NCI-H226 (cell line): ENCODE data around the gene S100P.

Source experiments
- DNase-seq: peaks from one replicate; pipeline ENCODE4 v3.0.0-alpha.2; 2015

Gene S100P

DNA sequence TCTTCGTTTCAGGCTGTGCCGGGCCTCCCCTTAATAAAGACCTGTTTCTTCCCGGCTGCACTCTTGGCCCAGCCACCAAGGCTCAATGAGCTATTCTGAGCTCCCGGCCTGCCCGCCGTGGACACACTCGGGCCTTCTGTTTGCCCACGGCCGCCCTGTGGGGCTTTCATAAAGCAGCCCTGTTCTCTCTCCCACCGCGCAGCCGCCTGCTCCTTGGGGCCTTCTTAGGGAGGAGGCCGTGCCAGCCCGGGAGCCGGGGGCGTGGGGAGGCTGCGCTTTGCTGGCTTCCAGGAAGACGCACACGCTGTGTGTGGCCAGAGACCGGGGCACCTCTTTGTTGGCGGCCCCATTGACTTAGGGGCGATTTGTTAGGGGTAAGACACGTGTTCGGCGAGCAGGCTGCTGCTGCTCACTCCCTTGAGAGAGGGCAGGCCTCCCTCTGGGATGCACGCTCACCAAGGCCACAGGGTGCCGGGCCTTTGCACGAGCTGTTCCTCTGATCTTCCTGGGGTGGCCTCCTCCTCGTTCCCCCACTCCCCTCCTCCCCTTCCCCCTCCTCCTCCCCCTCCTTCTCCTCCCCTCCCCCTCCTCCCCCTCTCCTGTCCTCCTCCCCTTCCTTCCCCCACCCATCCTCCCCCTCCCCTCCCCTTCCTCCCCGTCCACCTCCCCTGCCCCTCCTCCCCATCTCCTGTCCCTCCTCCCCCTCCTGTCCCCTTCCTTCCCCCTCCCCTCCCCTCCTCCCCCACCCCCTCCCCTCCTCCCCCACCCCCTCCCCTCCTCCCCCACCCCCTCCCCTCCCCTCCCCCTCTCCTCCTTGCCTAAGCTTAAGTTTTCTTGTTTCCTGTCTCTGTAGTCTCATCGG lies 33.6 kb downstream of the S100P start:
- no peak for DNase-seq

DNA sequence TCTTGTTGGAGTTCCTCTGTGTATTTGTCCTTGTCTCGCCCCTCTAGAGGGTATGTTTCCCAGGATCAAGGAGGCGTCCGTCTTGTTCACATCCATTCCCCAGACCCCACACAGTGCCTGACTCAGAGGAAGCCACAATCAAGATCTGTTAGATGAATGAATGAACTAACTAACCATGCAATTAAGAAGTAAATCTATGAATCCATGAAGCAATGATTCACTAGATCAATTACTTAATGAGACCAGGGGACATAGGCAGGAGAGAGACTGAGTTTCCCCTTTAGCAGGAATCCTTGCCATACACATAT lies 34.2 kb downstream of the S100P start:
- DNase-seq, result no peak

DNA sequence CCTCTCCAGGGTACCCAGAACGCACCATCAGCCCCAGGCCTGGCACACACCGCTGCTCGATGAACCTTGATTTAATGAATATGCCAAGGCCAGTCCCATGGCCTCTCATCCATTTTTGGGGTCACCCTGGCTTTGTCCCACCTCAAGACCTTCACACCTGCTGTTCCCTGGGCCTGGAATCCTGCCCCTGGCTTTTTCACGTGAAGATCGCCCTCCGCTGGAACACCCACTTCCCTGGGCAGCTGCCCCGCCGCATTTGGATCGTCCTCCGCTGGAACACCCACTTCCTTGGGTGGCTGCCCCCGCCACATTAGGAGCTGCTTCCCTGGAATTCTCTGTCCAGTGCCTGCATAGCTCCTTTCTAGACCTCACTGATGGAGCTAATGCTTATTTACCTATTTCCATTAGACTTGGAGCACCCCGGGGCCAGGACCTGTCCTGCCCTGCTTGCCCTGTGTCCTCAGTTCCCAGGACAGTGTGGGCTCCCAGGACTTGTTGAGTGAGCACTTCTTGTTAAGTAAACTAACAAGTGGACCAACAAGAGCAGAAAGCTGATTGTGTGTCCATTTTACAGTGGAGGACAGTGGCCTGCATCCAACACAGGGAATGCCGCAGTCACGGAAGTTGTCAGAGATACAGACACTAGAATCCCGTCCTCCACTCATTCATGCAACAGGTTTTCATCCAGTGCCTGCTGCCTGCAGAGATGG lies 34.8 kb downstream of the S100P start:
- no peak for DNase-seq

DNA sequence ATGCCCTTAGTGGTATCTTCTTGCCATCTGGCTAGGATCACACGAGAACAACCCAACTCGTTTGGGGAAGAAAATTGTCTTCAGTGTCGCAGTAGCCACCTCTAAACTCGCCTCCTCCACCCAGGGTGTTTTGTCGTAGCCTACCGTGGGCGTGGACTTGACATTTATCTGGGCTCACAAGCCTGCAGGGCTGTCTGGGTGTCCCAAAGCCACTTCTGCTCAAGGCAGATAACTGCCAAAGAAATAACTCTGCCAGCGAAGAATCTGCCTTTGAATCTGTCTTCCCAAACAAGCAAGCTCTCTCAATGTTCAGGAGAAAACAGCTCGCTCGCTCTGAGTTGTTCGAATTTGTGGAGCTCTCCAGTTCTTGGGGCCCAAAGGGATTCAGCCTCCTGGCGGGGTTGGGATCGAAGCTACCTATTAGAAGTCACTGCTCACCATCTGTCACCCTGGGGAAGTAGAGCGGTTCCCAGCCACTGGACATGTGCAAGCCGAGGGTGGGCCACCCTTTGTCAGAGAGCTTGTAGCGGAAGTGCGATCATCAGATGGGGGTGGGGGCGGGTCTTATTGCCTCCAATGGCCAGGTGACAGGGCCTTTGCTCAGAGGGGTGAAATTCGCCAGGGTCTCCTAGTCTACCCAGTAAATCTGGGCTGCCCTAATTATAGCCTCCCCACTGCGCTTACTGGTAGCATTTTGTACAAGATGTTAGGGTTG lies 37.1 kb downstream of the S100P start:
- no peak for DNase-seq

DNA sequence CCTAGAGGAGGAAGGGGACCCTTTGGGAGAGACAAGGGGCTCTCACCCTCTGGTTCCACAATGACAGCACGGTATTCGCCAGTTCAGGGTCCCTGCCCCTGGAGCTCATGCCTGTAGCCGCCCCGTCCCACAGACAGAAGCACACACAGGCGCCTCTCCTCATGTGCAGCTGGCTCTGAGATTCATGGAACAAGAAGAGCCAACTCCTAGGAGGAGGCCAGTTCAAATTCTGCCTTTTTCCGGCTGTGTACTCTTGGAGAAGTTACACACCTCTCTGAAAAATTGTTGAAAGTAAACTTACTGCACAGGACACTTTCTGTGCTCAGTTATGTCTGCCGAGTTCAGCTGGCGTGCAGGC lies 37.6 kb downstream of the S100P start:
- DNase-seq, result no peak

DNA sequence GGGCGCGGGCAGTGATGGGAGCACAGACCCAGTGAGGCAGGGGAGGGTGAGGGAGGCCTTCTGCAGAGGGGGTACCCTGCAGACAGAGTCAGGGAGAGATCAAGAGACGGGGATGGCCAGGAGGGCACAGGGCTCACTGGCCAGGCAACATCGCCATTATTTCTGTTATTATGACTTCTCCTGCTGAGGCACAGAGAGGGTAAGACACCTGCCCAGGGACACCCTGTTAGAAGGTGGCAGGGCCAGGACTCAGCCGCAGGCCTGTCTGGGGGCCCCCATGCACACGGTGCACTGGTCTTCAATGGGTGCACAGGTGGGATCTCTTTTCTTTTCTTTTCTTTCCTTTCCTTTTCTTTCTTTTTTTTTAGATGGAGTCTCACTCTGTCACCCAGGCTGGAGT lies 38.1 kb downstream of the S100P start:
- no peak for DNase-seq

DNA sequence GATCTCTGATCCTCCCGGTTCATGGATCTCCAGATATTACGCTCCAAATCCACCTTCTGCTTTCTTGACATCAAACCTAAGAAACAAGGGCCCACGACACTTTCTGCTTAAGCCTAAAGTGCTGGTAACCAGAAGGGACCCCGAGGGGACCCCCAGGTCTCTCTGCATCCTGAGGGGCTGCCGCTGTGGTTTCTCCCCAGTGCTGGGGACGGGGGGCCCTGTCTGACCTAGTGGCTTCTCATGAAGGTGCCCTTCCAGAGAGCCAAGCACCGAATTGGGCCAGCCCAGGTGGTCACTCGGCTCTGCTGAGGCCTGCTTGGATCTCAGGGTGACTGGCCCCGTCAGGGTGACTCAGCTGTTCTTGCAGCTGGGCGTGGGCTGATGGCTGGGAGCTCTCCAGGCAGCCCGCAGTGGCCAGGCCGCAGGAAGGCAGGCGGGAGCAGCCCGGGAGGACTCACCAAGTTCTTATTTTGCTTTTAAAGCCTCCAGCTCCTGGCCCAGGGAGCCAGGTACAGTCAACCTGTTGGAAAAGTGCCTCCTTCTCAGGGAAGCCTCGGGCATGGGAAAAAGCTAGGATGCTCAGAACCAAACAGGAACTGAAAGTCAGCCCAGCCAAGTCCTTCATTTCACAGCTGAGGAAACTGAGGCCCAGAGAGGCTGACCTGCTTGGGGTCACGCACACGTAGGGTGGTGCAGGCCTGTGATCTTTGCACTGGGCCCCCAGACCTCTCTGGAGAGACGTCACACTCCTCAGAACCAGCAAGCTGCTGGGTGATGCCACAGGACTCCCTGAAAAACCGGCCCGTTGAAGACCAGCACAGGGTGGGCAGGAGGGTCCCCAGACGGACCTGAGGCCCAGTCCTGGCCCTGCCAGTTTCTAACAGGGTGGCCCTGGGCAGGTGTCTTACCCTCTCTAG lies 39.0 kb downstream of the S100P start:
- DNase-seq, result peak; percentile 66

DNA sequence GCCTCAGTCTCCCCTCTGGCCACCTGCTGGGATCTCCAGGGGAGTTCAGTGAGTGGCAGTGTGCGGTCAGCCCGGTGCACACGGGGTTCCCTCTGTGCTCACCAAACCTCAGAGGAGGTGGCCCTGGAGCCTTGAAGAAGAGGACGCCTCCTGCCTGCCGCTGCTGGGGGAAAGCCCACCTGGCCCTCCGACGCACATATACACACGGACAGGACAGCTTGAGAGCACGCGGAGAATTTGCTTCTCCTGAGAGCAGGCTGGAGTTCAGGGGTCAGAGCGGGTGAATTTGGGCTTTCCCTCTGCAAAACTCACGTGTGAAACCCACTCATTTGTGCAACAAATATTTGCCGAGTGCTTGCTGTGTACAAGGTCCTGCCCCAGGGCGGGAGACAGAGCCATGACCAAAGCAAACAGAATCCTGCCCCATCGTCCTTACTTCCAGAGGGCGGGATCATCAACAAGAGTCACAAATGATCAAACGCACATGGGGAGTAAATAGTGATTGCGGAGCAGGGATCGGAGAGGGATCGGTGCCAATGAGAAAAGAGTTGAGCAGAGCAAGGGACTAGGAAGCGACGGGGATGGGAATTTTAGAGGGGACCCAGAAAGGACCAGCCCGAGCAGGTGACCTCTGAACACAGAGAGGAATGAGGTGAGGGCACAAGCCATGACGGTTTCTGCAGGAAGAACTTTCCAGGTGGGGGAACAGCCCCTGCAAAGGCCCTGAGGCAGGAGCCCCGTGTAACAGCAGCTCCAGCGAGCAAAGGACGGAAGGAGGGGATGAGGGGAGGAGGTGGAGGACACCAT lies 39.9 kb downstream of the S100P start:
- DNase-seq, result no peak

DNA sequence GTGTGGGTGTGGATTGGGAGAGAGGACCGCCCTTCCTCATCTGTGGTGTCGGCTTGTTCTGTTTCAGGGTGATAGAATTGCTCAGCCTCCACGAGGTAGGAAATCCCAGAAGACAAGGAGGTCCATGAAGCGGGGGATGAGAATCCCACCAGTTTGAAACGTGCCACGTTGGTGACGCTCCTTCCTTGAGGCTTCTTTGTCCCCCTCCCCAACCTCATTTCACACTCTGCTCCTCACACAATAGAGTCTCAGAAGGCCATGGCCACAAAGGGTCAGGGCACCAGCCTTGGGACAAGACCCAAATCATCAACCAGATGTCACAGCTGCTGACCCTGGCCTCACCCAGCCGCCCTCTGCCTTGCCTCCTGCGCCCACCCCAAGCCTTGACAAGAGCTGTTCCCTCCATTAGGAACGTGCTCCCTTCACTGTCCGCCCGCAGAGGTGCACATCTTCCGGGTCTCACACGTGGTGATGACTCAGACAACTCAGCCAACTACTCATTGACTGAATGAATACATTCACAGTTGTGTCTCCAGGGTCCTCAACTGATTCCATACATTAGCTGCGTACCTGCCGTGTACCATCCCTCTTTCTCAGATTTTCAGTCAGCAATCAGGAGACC lies 40.6 kb downstream of the S100P start:
- DNase-seq, result no peak

DNA sequence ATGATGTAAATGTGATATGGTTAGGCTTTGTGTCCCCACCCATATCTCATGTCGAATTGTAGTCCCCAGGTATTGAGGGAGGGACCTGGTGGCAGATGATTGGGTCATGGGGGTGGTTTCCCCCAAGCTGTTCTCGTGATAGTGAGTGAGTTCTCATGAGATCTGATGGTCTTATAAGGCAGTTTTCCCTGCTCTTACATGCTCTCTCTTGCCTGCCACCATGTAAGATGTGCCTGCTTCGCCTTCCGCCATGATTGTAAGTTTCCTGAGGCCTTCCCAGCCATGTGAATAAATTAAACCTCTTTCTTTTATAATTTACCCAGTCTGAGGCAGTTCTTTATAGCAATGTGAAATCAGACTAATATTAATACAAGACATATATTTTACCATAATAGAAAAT lies 46.2 kb downstream of the S100P start:
- DNase-seq, result no peak

DNA sequence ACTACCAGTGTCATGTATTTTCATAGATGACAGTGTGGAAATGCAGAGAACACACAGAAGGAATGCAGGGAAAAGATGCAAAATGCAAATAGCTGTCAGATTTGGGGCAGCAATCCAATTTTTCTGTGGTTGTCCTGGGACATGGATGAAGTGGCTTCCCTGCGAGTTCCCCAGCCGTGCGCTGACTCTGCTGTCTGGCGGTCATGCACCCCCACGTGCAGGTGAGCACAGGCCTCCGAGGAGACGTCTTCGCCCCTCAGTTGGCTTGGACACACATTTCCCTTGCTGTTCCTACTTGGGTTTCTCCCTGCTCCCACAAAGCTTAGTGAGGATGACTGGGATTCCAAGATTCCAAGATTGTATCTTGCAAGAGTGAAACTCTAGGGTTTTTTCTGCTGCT lies 46.7 kb downstream of the S100P start:
- DNase-seq, result no peak

DNA sequence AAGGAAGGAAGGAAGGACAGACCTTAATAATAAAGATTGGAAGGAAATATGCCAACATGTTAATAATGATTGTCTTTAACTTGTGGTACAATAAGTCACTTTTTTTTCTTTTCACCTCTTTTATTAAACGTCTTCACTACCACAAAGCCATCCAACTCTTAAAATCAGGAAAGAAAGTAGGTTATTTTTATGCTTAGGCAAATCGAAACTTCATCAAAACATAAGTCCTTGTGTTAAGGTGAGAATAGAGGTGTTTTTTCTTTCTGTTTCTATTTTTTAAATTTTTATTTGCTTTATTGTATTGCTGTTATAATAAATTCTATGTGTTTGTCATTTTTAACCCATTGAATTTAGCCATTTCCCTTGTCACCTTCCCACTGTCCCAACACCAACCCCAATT lies 48.8 kb downstream of the S100P start:
- DNase-seq, result no peak

DNA sequence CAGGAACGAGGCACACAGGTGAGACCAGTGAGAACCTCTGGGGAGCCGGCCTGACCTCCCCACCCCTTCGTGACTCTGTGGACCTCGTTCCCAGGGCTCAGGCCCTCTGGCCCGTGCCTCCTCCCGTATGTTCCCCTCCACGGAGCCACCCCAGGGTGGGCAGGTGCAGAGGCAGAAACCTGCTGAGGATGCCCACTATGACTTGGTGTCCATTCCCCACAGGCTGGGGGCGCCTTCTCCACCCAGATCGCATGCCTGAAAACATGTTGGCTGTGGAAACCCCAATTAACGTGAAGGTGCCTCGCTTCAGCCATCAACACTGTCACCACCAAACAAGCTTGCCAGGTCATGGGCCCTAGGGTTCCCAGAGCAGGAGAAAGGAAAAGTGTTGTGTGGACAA lies 49.3 kb downstream of the S100P start:
- DNase-seq, result no peak
